Placental epithelial cell (primary cell): ENCODE results near the gene ELOVL6. TPM values are rescaled to one million over a fixed set of nuclear protein-coding genes. Genes with fewer than 3 reads are reported as not detected.

Source experiments
- total RNA-seq: library from RNA; depleted of rRNA; stranded (reverse); fragments of >200 nt; gene quantifications from 2 replicates; pipeline ENCODE4 v1.2.3, GENCODE V29; 2012

The ELOVL6 gene
- total RNA-seq, result 22.9 and 26.3 TPM in 2 replicates

GRCh38 chr4:110198435-110199416 is at the start of gene ELOVL6:
TSS of gene ELOVL6 (minus strand) at chr4:110198615. CDS start at chr4:110198335, 280 bp downstream.

